ENCODE results near the gene ADAM12.

DNA sequence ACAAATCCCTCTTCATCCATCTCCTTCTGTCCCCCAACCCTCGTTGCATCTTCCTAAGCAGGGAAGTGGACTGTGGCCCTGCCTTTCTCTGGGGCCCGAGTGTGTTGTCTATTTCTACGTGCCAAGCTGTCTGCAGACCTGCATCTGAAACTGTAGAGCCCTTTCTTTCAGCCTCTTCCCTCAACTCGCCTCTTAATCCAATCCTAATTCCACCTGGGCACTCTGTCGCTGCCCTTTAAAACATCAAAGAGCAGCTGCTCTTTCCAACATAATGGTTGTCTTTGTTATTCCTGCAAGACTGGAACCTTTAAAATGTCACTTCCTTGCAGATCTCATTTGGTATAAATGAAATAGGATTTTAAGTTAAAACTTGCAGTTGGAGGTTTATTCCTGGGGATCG lies 21.5 kb upstream of the ADAM12 start:
- TF ChIP-seq CTCF (conservative IDR thresholded peaks at IDR 0.05 in 1 of 2, IDR thresholded peaks at IDR 0.05 in 1 of 2; ENCODE audit: low read depth in 1 of 2, low read length in 2 of 2) = no peak
- TF ChIP-seq EZH2 (IDR thresholded peaks at IDR 0.05; ENCODE audit: low read length, missing control alignments) = no peak

All from fibroblast of lung (primary cell).